ENCODE measurements around the gene RNASE7. TPM values are rescaled to one million over a fixed set of nuclear protein-coding genes. Genes with fewer than 3 reads are reported as not detected.

RNASE7 gene
- not detected in 2 replicates for total RNA-seq (2022)
- not detected for Bru-seq, nascent RNA
- BruChase-seq, experiment 1, labeled RNA remaining after a 6-hour chase, result not detected
- not detected for BruChase-seq, experiment 2, labeled RNA remaining after a 2-hour chase
- long read RNA-seq, result 0 reads

DNA sequence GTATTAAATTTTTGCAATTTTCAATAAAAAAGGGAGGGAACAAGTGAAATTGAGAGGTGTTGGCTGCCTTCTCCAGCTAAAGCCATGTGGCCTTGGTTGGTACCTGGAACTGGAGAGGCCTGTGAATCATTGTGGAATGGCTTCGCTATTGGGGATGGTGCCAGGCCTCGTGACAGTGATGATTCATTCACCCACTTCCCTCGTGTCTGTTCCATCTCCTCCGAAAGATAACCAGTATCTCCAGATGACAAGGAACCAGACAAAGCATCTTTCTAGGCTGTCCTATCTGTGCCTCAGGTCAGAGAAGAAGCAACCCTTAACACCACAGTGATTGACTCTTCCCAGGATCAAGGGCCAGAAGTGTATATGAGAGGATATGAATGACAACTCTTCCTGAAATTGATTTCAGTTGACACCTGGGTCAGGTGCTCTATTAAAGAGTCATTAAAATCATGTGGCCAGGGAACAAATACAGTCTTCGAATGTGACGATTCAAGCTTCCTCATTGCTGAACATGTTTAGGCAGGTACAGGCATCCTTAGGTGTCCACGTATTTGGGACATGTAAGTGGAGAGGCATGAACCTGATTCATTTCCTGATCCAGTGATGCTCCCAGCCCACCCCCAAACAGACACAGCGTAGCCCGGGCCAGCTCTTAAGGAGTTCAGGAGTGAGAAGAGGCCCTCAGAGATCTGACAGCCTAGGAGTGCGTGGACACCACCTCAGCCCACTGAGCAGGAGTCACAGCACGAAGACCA is at the start of gene RNASE7:
RNASE7 (plus strand) TSS at position 687 of the 758 bp plus-strand sequence. CDS start 631 bp downstream, outside the sequence.
- TF ChIP-seq CTCF (IDR thresholded peaks at IDR 0.05; ENCODE audit: unreplicated experiment), result no peak

DNA sequence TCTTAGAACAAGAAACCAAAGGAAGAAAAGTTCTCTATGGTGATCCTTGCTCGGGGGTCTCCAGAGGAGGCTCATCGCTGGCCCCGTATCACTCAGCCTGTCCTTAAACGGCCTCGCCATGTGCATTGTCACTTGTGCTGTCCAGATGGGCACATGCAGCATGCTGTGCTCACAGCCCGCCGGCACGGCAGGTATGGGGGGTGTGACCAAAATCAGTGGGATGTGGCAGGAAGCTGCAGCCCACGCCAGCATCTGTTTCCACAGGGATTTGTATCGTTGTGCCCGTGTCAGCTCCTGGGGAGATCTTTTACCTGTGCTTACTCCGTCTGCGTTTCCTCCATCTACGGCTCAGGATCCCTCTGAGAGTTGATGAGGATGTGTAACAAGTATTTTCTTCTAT is 45.6 kb upstream of the RNASE7 start:
- CTCF ChIA-PET, result interaction anchor here (0.8 to 3.3 kb wide), 2 partner anchors 18 to 72 kb away, joined by 3 to 15 read pairs; no protein-coding TSS in a partner anchor
- H3K9me3 Mint-ChIP-seq (ENCODE audit: low read depth, unreplicated experiment), result no peaks in the 10 kb centered on the region
- no peak for TF ChIP-seq CTCF (IDR thresholded peaks at IDR 0.05; ENCODE audit: unreplicated experiment)
- peaks cover 14% of the 10 kb centered on the region for H3K36me3 Mint-ChIP-seq (ENCODE audit: insufficient read depth, unreplicated experiment)
- no peak overlapping the region for H3K27ac Mint-ChIP-seq (ENCODE audit: unreplicated experiment)
- no TSS peak for BruUV-seq (replicated peaks)
- H3K27me3 Mint-ChIP-seq (ENCODE audit: unreplicated experiment), result no peaks in the 10 kb centered on the region
- intact Hi-C loops (cut with micrococcal nuclease; ENCODE audit: unreplicated experiment), result no loop called here
- no peak overlapping the region for H3K4me3 Mint-ChIP-seq (ENCODE audit: low read depth, unreplicated experiment)
- H3K4me1 Mint-ChIP-seq (ENCODE audit: low read depth, unreplicated experiment), result peaks cover 39% of the 10 kb centered on the region
- DNase-seq, result no peak

More for the DNA sequence above, at the start of gene RNASE7:
- Mint-ChIP-seq H3K27me3 (ENCODE audit: unreplicated experiment) (peaks cover 59% of the 10 kb centered on the region), H3K9me3 (ENCODE audit: low read depth, unreplicated experiment) (no peaks in the 10 kb centered on the region), H3K4me1 (ENCODE audit: low read depth, unreplicated experiment) (peaks cover 36% of the 10 kb centered on the region), H3K27ac (ENCODE audit: unreplicated experiment) (no peak within 1 kb of the TSS), H3K36me3 (ENCODE audit: insufficient read depth, unreplicated experiment) (no peaks in the 10 kb centered on the region), H3K4me3 (ENCODE audit: low read depth, unreplicated experiment) (no peak within 1 kb of the TSS)
- intact Hi-C loops (cut with micrococcal nuclease; ENCODE audit: unreplicated experiment), result loop anchor here (10.0 kb wide), 1 partner anchor 187 kb away; no protein-coding TSS in a partner anchor
- CTCF ChIA-PET, result interaction anchor here (1.4 to 6.7 kb wide), 2 partner anchors 27 to 31 kb away, joined by 4 to 93 read pairs; no protein-coding TSS in a partner anchor
- DNase-seq, result no peak
- BruUV-seq (replicated peaks), result no TSS peak

GRCh38 chr14:20997115-20997514 is 45.0 kb upstream of the RNASE7 start:
- no peak for DNase-seq
- no TSS peak for BruUV-seq (replicated peaks)
- Mint-ChIP-seq H3K4me1 (ENCODE audit: low read depth, unreplicated experiment) (peaks cover 33% of the 10 kb centered on the region), H3K27me3 (ENCODE audit: unreplicated experiment) (no peaks in the 10 kb centered on the region), H3K4me3 (ENCODE audit: low read depth, unreplicated experiment) (no peak overlapping the region), H3K27ac (ENCODE audit: unreplicated experiment) (no peak overlapping the region), H3K9me3 (ENCODE audit: low read depth, unreplicated experiment) (no peaks in the 10 kb centered on the region), H3K36me3 (ENCODE audit: insufficient read depth, unreplicated experiment) (peaks cover 9% of the 10 kb centered on the region)
- no peak for TF ChIP-seq CTCF (IDR thresholded peaks at IDR 0.05; ENCODE audit: unreplicated experiment)
- intact Hi-C loops (cut with micrococcal nuclease; ENCODE audit: unreplicated experiment), result no loop called here
- CTCF ChIA-PET, result interaction anchor here (0.6 to 3.3 kb wide), 4 partner anchors 9 to 542 kb away, joined by 3 to 15 read pairs (median 5); partner anchors contain the start of gene APEX1

DNA sequence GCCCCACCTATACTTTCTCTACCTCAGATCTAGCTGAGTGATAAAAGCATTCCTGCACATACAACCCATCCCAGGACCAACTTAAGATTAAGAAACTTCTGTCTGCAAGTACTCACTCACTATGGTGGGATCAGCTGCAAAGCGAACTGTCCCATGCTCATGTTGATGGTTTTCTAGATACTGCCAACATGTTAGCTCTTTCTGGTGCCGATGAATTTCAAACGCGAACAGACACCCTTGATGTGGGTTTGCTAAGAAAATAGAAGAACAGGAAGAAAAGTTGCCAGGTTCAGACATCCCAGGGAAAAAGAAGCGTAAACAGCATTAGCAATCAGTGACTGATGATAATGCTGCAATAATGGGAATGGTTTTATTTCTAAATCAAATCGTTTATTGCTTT is 44.6 kb upstream of the RNASE7 start:
- no peak for TF ChIP-seq CTCF (IDR thresholded peaks at IDR 0.05; ENCODE audit: unreplicated experiment)
- H3K4me3 Mint-ChIP-seq (ENCODE audit: low read depth, unreplicated experiment), result no peak overlapping the region
- BruUV-seq (replicated peaks), result no TSS peak
- DNase-seq, result no peak
- CTCF ChIA-PET, result interaction anchor here (0.6 to 3.3 kb wide), 5 partner anchors 8 to 542 kb away, joined by 3 to 15 read pairs (median 7); partner anchors contain the start of gene APEX1
- H3K4me1 Mint-ChIP-seq (ENCODE audit: low read depth, unreplicated experiment), result peaks cover 32% of the 10 kb centered on the region
- peaks cover 9% of the 10 kb centered on the region for H3K36me3 Mint-ChIP-seq (ENCODE audit: insufficient read depth, unreplicated experiment)
- no peaks in the 10 kb centered on the region for H3K9me3 Mint-ChIP-seq (ENCODE audit: low read depth, unreplicated experiment)
- no peaks in the 10 kb centered on the region for H3K27me3 Mint-ChIP-seq (ENCODE audit: unreplicated experiment)
- no peak overlapping the region for H3K27ac Mint-ChIP-seq (ENCODE audit: unreplicated experiment)
- intact Hi-C loops (cut with micrococcal nuclease; ENCODE audit: unreplicated experiment), result no loop called here

All from Calu3 (cell line).